H9 (cell line): ENCODE measurements around the gene DAAM2. TPM values are rescaled to one million over a fixed set of nuclear protein-coding genes. Genes with fewer than 3 reads are reported as not detected.

Source experiments
- DNase-seq: peaks from one replicate; pipeline ENCODE4 v3.0.0-alpha.2; 2017
- H2AFZ ChIP-seq: one replicate; pipeline ENCODE4 v1.6.1; 2013; ENCODE audit warnings: mild to moderate bottlenecking, low read length, control low read depth, moderate library complexity
- H2AK5ac ChIP-seq: 2 replicates; pipeline ENCODE4 v1.6.1; 2013; ENCODE audit warnings: low read length, control low read depth, mixed read lengths; ENCODE audit not compliant: insufficient read length
- H2BK120ac ChIP-seq: one replicate; pipeline ENCODE4 v1.6.1; 2013; ENCODE audit warnings: low read depth, mild to moderate bottlenecking, low read length, control low read depth, inconsistent platforms; ENCODE audit not compliant: poor library complexity, severe bottlenecking
- H2BK12ac ChIP-seq: 2 replicates; pipeline ENCODE4 v1.6.1; 2013; ENCODE audit warnings: low read length, control low read depth, mixed read lengths, low read depth; ENCODE audit not compliant: insufficient read length
- H2BK15ac ChIP-seq: 2 replicates; pipeline ENCODE4 v1.6.1; 2013; ENCODE audit warnings: low read depth, low read length, control low read depth
- H2BK20ac ChIP-seq: one replicate; pipeline ENCODE4 v1.6.1; 2013; ENCODE audit warnings: low read depth, mild to moderate bottlenecking, low read length, control low read depth, inconsistent platforms; ENCODE audit not compliant: poor library complexity, severe bottlenecking
- H2BK5ac ChIP-seq: 2 replicates; pipeline ENCODE4 v1.6.1; 2013; ENCODE audit warnings: low read length, control low read depth, mixed read lengths; ENCODE audit not compliant: insufficient read length
- H3K14ac ChIP-seq: 2 replicates; pipeline ENCODE4 v1.6.1; 2013; ENCODE audit warnings: low read length, control low read depth; ENCODE audit not compliant: insufficient read depth
- H3K18ac ChIP-seq: 2 replicates; pipeline ENCODE4 v1.6.1; 2013; ENCODE audit warnings: low read depth, mild to moderate bottlenecking, mixed read lengths, low read length, control low read depth; ENCODE audit not compliant: insufficient read length
- H3K23ac ChIP-seq: 2 replicates; pipeline ENCODE4 v1.6.1; 2013; ENCODE audit warnings: low read length, control low read depth, mixed read lengths, low read depth; ENCODE audit not compliant: insufficient read length
- H3K23me2 ChIP-seq: 2 replicates; pipeline ENCODE4 v1.6.1; 2013; ENCODE audit warnings: low read depth, mild to moderate bottlenecking, mixed read lengths, low read length, control low read depth; ENCODE audit not compliant: insufficient read length, poor library complexity, severe bottlenecking
- H3K27ac ChIP-seq: 2 replicates; pipeline ENCODE4 v1.5.1; 2013; ENCODE audit warnings: low read length, control low read depth, mixed read lengths, low read depth; ENCODE audit not compliant: insufficient read length
- H3K27me3 ChIP-seq: 2 replicates; pipeline ENCODE4 v1.6.1; 2013; ENCODE audit warnings: low read length, control low read depth, inconsistent platforms; ENCODE audit not compliant: insufficient read depth
- H3K4ac ChIP-seq: 2 replicates; pipeline ENCODE4 v1.6.1; 2013; ENCODE audit warnings: low read depth, mild to moderate bottlenecking, control low read depth, inconsistent platforms, low read length, moderate library complexity
- H3K4me1 ChIP-seq: 2 replicates; pipeline ENCODE4 v1.6.1; 2013; ENCODE audit warnings: low read length, control low read depth, inconsistent platforms; ENCODE audit not compliant: insufficient read depth
- H3K4me2 ChIP-seq: 2 replicates; pipeline ENCODE4 v1.6.1; 2013; ENCODE audit warnings: low read length, control low read depth, mixed read lengths; ENCODE audit not compliant: insufficient read length, insufficient read depth
- H3K56ac ChIP-seq: 2 replicates; pipeline ENCODE4 v1.6.1; 2013; ENCODE audit warnings: low read depth, mild to moderate bottlenecking, mixed read lengths, low read length, control low read depth; ENCODE audit not compliant: insufficient read length
- H3K79me1 ChIP-seq: 2 replicates; pipeline ENCODE4 v1.6.1; 2013; ENCODE audit warnings: low read depth, mild to moderate bottlenecking, moderate library complexity, low read length, control low read depth, inconsistent platforms; ENCODE audit not compliant: insufficient read depth, poor library complexity, severe bottlenecking
- H3K79me2 ChIP-seq: 2 replicates; pipeline ENCODE4 v1.6.1; 2013; ENCODE audit warnings: low read length, control low read depth, inconsistent platforms; ENCODE audit not compliant: insufficient read depth
- H3K9ac ChIP-seq: 2 replicates; pipeline ENCODE4 v1.6.1; 2013; ENCODE audit warnings: low read length, control low read depth, mixed read lengths; ENCODE audit not compliant: insufficient read length; ENCODE audit errors: extremely low read depth
- H3K9me3 ChIP-seq: one replicate; pipeline ENCODE4 v1.6.1; 2013; ENCODE audit warnings: low read depth, low read length, inconsistent platforms; ENCODE audit not compliant: control insufficient read depth
- H3T11ph ChIP-seq: one replicate; pipeline ENCODE4 v1.6.1; 2013; ENCODE audit warnings: mild to moderate bottlenecking, low read length, control low read depth, inconsistent platforms
- H4K20me1 ChIP-seq: one replicate; pipeline ENCODE4 v1.6.1; 2013; ENCODE audit not compliant: control insufficient read depth, insufficient read length, insufficient read depth
- H4K5ac ChIP-seq: 2 replicates; pipeline ENCODE4 v1.6.1; 2013; ENCODE audit warnings: low read depth, mild to moderate bottlenecking, mixed read lengths, low read length, control low read depth; ENCODE audit not compliant: insufficient read length
- H4K8ac ChIP-seq: replicated peaks from 2 replicates; pipeline ENCODE4 v1.6.1; 2013; ENCODE audit warnings: low read length, control low read depth, mixed read lengths, low read depth; ENCODE audit not compliant: insufficient read length
- H4K91ac ChIP-seq: 2 replicates; pipeline ENCODE4 v1.6.1; 2013; ENCODE audit warnings: low read depth, mild to moderate bottlenecking, moderate library complexity, mixed read lengths, low read length, control low read depth; ENCODE audit not compliant: insufficient read length
- H3K27ac Mint-ChIP-seq, 3 experiments: 2 replicates in 2 of 3; 3 replicates in 1 of 3; pipeline ENCODE4 v1.8.0; 2020 to 2021; ENCODE audit warnings: mixed read lengths in 3 of 3, mild to moderate bottlenecking in 1 of 3, moderate library complexity in 1 of 3
- H3K27me3 Mint-ChIP-seq: 2 replicates; pipeline ENCODE4 v1.8.0; 2021; ENCODE audit warnings: low read depth, mild to moderate bottlenecking, moderate library complexity, mixed read lengths
- H3K36me3 Mint-ChIP-seq, 3 experiments: 2 replicates in 2 of 3; 3 replicates in 1 of 3; pipeline ENCODE4 v1.8.0; 2020 to 2021; ENCODE audit warnings: low read depth in 3 of 3, mixed read lengths in 3 of 3; ENCODE audit not compliant: insufficient read depth in 1 of 3
- H3K4me1 Mint-ChIP-seq, 2 experiments: 2 replicates each; pipeline ENCODE4 v1.8.0; 2020; ENCODE audit warnings: mixed read lengths in 2 of 2
- H3K4me3 Mint-ChIP-seq, 2 experiments: 2 replicates in 1 of 2; 3 replicates in 1 of 2; pipeline ENCODE4 v1.8.0; 2020 to 2021; ENCODE audit warnings: mild to moderate bottlenecking in 2 of 2, mixed read lengths in 2 of 2, moderate library complexity in 1 of 2
- H3K9me3 Mint-ChIP-seq, 2 experiments: 2 replicates in 1 of 2; 3 replicates in 1 of 2; pipeline ENCODE4 v1.8.0; 2020; ENCODE audit warnings: mild to moderate bottlenecking in 2 of 2, mixed read lengths in 2 of 2, moderate library complexity in 1 of 2
- WGBS: extraction: QIAGEN DNeasy Blood & Tissue Kit; methylation state at CpG from one replicate; pipeline ENCODE4 v1.1.7; 2013; ENCODE audit warnings: missing lambda C conversion rate, low lambda C conversion rate, mixed read lengths; ENCODE audit not compliant: insufficient read length; ENCODE audit errors: extremely low coverage; 5-methylcytosine and 5-hydroxymethylcytosine counted together
- total RNA-seq: library from RNA; stranded (reverse); gene quantifications from 2 replicates; pipeline ENCODE4 v1.2.1, GENCODE V29; 2021
- TF ChIP-seq, protein P1 (sequence below): fragments of 200-600 bp; sonication (generic); conservative IDR thresholded peaks from 3 replicates; pipeline ENCODE4 v1.8.0; 2021; ENCODE audit warnings: antibody characterized with exemption, mild to moderate bottlenecking

DAAM2 gene
- total RNA-seq, 1 experiment from 2014 or later: 1.1 TPM

GRCh38 chr6:39892490-39893129 lies 100.4 kb downstream of the DAAM2 start:
- Histone ChIP-seq H2BK15ac (no peak overlapping the region), H2BK12ac (no peak overlapping the region), H4K20me1 (no peaks in the 10 kb centered on the region), H3K27me3 (no peaks in the 10 kb centered on the region), H3K4me2 (no peak overlapping the region), H3K4me1 (peaks cover 4% of the 10 kb centered on the region; the same call in 1 of the 2 replicates), H3K4ac (no peak overlapping the region), H3K27ac (no peak overlapping the region), H4K91ac (no peak overlapping the region), H3K9ac (no peak overlapping the region), H3K23ac (no peak overlapping the region), H3K23me2 (no peaks in the 10 kb centered on the region), H4K5ac (no peak overlapping the region), H2AFZ (no peak overlapping the region), H3T11ph (no peak overlapping the region), H3K79me2 (no peaks in the 10 kb centered on the region), H3K79me1 (no peaks in the 10 kb centered on the region), H2BK120ac (no peak overlapping the region), H3K9me3 (no peaks in the 10 kb centered on the region), H3K18ac (no peak overlapping the region), H2AK5ac (no peak overlapping the region), H3K14ac (no peak overlapping the region), H2BK5ac (no peak overlapping the region), H2BK20ac (no peak overlapping the region), H4K8ac (no peak overlapping the region), H3K56ac (no peak overlapping the region)
- Mint-ChIP-seq H3K4me1 (peaks cover 8 to 10% of the 10 kb centered on the region in 2 experiments), H3K4me3 (no peak overlapping the region), H3K9me3 (peaks cover 0 to 2% of the 10 kb centered on the region in 2 experiments; a peak in 1 of 5 replicates), H3K27ac (no peak overlapping the region; a peak in 2 of 7 replicates), H3K36me3 (no peaks in the 10 kb centered on the region; a peak in 1 of 7 replicates), H3K27me3 (peaks cover 3% of the 10 kb centered on the region; the same call in 1 of the 2 replicates)
- TF ChIP-seq, protein P1, sequence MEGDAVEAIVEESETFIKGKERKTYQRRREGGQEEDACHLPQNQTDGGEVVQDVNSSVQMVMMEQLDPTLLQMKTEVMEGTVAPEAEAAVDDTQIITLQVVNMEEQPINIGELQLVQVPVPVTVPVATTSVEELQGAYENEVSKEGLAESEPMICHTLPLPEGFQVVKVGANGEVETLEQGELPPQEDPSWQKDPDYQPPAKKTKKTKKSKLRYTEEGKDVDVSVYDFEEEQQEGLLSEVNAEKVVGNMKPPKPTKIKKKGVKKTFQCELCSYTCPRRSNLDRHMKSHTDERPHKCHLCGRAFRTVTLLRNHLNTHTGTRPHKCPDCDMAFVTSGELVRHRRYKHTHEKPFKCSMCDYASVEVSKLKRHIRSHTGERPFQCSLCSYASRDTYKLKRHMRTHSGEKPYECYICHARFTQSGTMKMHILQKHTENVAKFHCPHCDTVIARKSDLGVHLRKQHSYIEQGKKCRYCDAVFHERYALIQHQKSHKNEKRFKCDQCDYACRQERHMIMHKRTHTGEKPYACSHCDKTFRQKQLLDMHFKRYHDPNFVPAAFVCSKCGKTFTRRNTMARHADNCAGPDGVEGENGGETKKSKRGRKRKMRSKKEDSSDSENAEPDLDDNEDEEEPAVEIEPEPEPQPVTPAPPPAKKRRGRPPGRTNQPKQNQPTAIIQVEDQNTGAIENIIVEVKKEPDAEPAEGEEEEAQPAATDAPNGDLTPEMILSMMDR: peak; percentile 85
- WGBS: no CpG with 5 or more reads among the region's 2 CpGs
- peak; percentile 74 for DNase-seq
